Memory B cell (primary cell): ENCODE measurements around the gene NUDT6.
"Not testable (repeated sequence)": the region's sequence is repeated elsewhere in the genome, so short reads cannot be mapped to it uniquely, and the experiment has no call there.

Source experiments
- ATAC-seq: fragments of 150-1000 bp; cut with Tn5 transposase; 2 replicates; pipeline ENCODE4 v1.10.0; 2021; ENCODE audit warnings: low read depth, mild to moderate bottlenecking, moderate library complexity
- DNase-seq, 2 donors: peaks; one replicate each; pipeline ENCODE4 v3.0.0; 2022; ENCODE audit warnings: low spot score in 2 of 2
- H3K27ac Mint-ChIP-seq: one replicate; pipeline ENCODE4 v1.8.0; 2022; ENCODE audit warnings: mild to moderate bottlenecking, moderate library complexity, mixed read lengths
- H3K27me3 Mint-ChIP-seq: one replicate; pipeline ENCODE4 v1.8.0; 2022; ENCODE audit warnings: mixed read lengths
- H3K36me3 Mint-ChIP-seq: one replicate; pipeline ENCODE4 v1.8.0; 2022; ENCODE audit warnings: mild to moderate bottlenecking, mixed read lengths
- H3K4me1 Mint-ChIP-seq: one replicate; pipeline ENCODE4 v1.8.0; 2022; ENCODE audit warnings: mixed read lengths
- H3K4me3 Mint-ChIP-seq: one replicate; pipeline ENCODE4 v1.8.0; 2022; ENCODE audit warnings: mild to moderate bottlenecking, moderate library complexity, mixed read lengths
- H3K9me3 Mint-ChIP-seq: one replicate; pipeline ENCODE4 v1.8.0; 2022; ENCODE audit warnings: mixed read lengths

The NUDT6 gene

GRCh38 chr4:122921971-122922876 lies at the start of gene NUDT6:
TSS of gene NUDT6 (minus strand) at chr4:122922597. CDS start at chr4:122922572, 25 bp downstream.
- ATAC-seq (peak; percentile 32), DNase-seq (peak in 1 of 2 donors; percentile 33)
- Mint-ChIP-seq H3K4me1 (peaks cover 3% of the 10 kb centered on the region), H3K4me3 (peak within 1 kb of the TSS; percentile 99), H3K36me3 (no peaks in the 10 kb centered on the region), H3K27ac (peak within 1 kb of the TSS; percentile 92), H3K27me3 (no peaks in the 10 kb centered on the region), H3K9me3 (no peaks in the 10 kb centered on the region)

- no peak for DNase-seq
- H3K4me1 Mint-ChIP-seq, result no peaks in the 10 kb centered on the region
- ATAC-seq, result no peak
These were observed 45.9 kb upstream of the NUDT6 start for GRCh38 chr4:122968227-122968812.

GRCh38 chr4:122967231-122967630 lies 44.8 kb upstream of the NUDT6 start:
- no peak for ATAC-seq
- Mint-ChIP-seq H3K27ac (no peak overlapping the region), H3K36me3 (peaks cover 12% of the 10 kb centered on the region), H3K4me1 (no peaks in the 10 kb centered on the region), H3K4me3 (no peak overlapping the region), H3K9me3 (no peaks in the 10 kb centered on the region), H3K27me3 (no peaks in the 10 kb centered on the region)
- DNase-seq, result no peak

More at GRCh38 chr4:122968227-122968812, 45.9 kb upstream of the NUDT6 start:
- Mint-ChIP-seq H3K9me3 (no peaks in the 10 kb centered on the region), H3K27ac (no peak overlapping the region), H3K4me3 (no peak overlapping the region), H3K36me3 (peaks cover 8% of the 10 kb centered on the region), H3K27me3 (no peaks in the 10 kb centered on the region)

- ATAC-seq (no peak), DNase-seq (no peak)
- Mint-ChIP-seq H3K36me3 (peaks cover 12% of the 10 kb centered on the region), H3K4me3 (no peak overlapping the region), H3K27ac (no peak overlapping the region), H3K9me3 (no peaks in the 10 kb centered on the region), H3K27me3 (no peaks in the 10 kb centered on the region), H3K4me1 (no peaks in the 10 kb centered on the region)
These were observed 43.8 kb upstream of the NUDT6 start for GRCh38 chr4:122966201-122966600.

- Mint-ChIP-seq H3K27ac (no peak overlapping the region), H3K9me3 (no peaks in the 10 kb centered on the region), H3K36me3 (peaks cover 13% of the 10 kb centered on the region), H3K4me3 (no peak overlapping the region), H3K4me1 (no peaks in the 10 kb centered on the region), H3K27me3 (no peaks in the 10 kb centered on the region)
- ATAC-seq (no peak), DNase-seq (no peak)
These were observed 40.8 kb upstream of the NUDT6 start for GRCh38 chr4:122963216-122963615.

GRCh38 chr4:122960611-122961000 lies 38.2 kb upstream of the NUDT6 start:
- DNase-seq, result no peak

GRCh38 chr4:122959981-122960610 lies 37.7 kb upstream of the NUDT6 start:
- DNase-seq (no peak), ATAC-seq (no peak)
- Mint-ChIP-seq H3K4me3 (no peak overlapping the region), H3K27me3 (no peaks in the 10 kb centered on the region), H3K36me3 (peaks cover 13% of the 10 kb centered on the region), H3K9me3 (no peaks in the 10 kb centered on the region), H3K4me1 (no peaks in the 10 kb centered on the region), H3K27ac (no peak overlapping the region)

More at GRCh38 chr4:122960611-122961000, 38.2 kb upstream of the NUDT6 start:
- H3K4me3 Mint-ChIP-seq, result no peak overlapping the region
- H3K27ac Mint-ChIP-seq, result no peak overlapping the region
- ATAC-seq, result no peak
- H3K36me3 Mint-ChIP-seq, result peaks cover 13% of the 10 kb centered on the region
- H3K4me1 Mint-ChIP-seq, result no peaks in the 10 kb centered on the region
- H3K9me3 Mint-ChIP-seq, result no peaks in the 10 kb centered on the region
- H3K27me3 Mint-ChIP-seq, result no peaks in the 10 kb centered on the region

GRCh38 chr4:122959441-122959840 lies 37.0 kb upstream of the NUDT6 start:
- ATAC-seq (no peak), DNase-seq (no peak)

GRCh38 chr4:122958505-122958904 lies 36.1 kb upstream of the NUDT6 start:
- no peaks in the 10 kb centered on the region for H3K9me3 Mint-ChIP-seq
- H3K4me3 Mint-ChIP-seq, result no peak overlapping the region
- H3K27ac Mint-ChIP-seq, result no peak overlapping the region
- DNase-seq, result no peak
- no peak for ATAC-seq
- no peaks in the 10 kb centered on the region for H3K4me1 Mint-ChIP-seq
- H3K27me3 Mint-ChIP-seq, result no peaks in the 10 kb centered on the region
- peaks cover 17% of the 10 kb centered on the region for H3K36me3 Mint-ChIP-seq

More at GRCh38 chr4:122959441-122959840, 37.0 kb upstream of the NUDT6 start:
- H3K36me3 Mint-ChIP-seq, result peaks cover 16% of the 10 kb centered on the region
- no peak overlapping the region for H3K27ac Mint-ChIP-seq
- no peak overlapping the region for H3K4me3 Mint-ChIP-seq
- H3K4me1 Mint-ChIP-seq, result no peaks in the 10 kb centered on the region
- H3K27me3 Mint-ChIP-seq, result no peaks in the 10 kb centered on the region
- H3K9me3 Mint-ChIP-seq, result no peaks in the 10 kb centered on the region

GRCh38 chr4:122953924-122954323 lies 31.5 kb upstream of the NUDT6 start:
- Mint-ChIP-seq H3K27me3 (no peaks in the 10 kb centered on the region), H3K27ac (no peak overlapping the region), H3K4me3 (no peak overlapping the region), H3K9me3 (no peaks in the 10 kb centered on the region), H3K4me1 (no peaks in the 10 kb centered on the region), H3K36me3 (peaks cover 24% of the 10 kb centered on the region)
- ATAC-seq (no peak), DNase-seq (no peak)

GRCh38 chr4:122952028-122952427 lies 29.6 kb upstream of the NUDT6 start:
- no peak overlapping the region for H3K27ac Mint-ChIP-seq
- no peaks in the 10 kb centered on the region for H3K27me3 Mint-ChIP-seq
- H3K4me3 Mint-ChIP-seq, result no peak overlapping the region
- H3K36me3 Mint-ChIP-seq, result peaks cover 27% of the 10 kb centered on the region
- no peaks in the 10 kb centered on the region for H3K4me1 Mint-ChIP-seq
- DNase-seq (no peak), ATAC-seq (no peak)
- H3K9me3 Mint-ChIP-seq, result no peaks in the 10 kb centered on the region

GRCh38 chr4:122948671-122949070 lies 26.3 kb upstream of the NUDT6 start:
- no peak for DNase-seq
- Mint-ChIP-seq H3K9me3 (peaks cover 1% of the 10 kb centered on the region), H3K4me3 (no peak overlapping the region), H3K4me1 (no peaks in the 10 kb centered on the region), H3K27me3 (no peaks in the 10 kb centered on the region), H3K36me3 (peaks cover 39% of the 10 kb centered on the region), H3K27ac (no peak overlapping the region)
- no peak for ATAC-seq

GRCh38 chr4:122946142-122946541 lies 23.7 kb upstream of the NUDT6 start:
- Mint-ChIP-seq H3K27me3 (no peaks in the 10 kb centered on the region), H3K27ac (peak overlapping the region; percentile 55), H3K4me3 (no peak overlapping the region), H3K36me3 (peaks cover 36% of the 10 kb centered on the region), H3K9me3 (peaks cover 1% of the 10 kb centered on the region), H3K4me1 (peaks cover 3% of the 10 kb centered on the region)
- ATAC-seq (no peak), DNase-seq (no peak)

- H3K36me3 Mint-ChIP-seq, result peaks cover 34% of the 10 kb centered on the region
- not testable (repeated sequence) for ATAC-seq, H3K27ac Mint-ChIP-seq, H3K4me1 Mint-ChIP-seq, H3K27me3 Mint-ChIP-seq, DNase-seq, H3K9me3 Mint-ChIP-seq
- H3K4me3 Mint-ChIP-seq, result peak overlapping the region; percentile 11
These were observed 22.7 kb upstream of the NUDT6 start for GRCh38 chr4:122945136-122945535.
